AG09319 (cell line): ENCODE data around the gene ALG10B.

Source experiments
- DNase-seq: peaks from one replicate; pipeline ENCODE4 v3.0.0-alpha.2; 2010; ENCODE audit warnings: low read depth; ENCODE audit errors: extremely low read depth
- TF ChIP-seq, protein P1 (sequence below): IDR thresholded peaks from 2 replicates; pipeline ENCODE4 v1.5.1; 2011; ENCODE audit warnings: low read depth, mild to moderate bottlenecking, inconsistent platforms, low read length, moderate library complexity

ALG10B gene

DNA sequence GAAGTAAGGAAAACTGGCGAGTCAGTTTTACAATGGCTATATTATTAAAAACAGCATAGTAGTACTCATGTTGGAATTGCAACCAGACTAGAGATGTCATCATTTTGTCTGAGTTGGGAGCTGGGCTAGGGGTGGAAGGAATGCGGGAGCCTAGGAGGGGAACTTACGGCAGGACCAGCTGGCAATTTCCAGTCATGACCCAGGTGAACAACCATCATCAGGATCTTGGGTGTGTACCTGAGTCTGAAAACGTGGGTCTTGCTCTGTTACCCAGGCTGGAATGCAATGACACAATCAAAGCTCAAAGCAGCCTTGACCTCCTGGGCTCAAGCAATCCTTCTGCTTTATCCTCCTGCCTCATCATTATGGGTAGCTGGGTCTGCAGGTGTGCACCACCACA is 50.9 kb downstream of the ALG10B start:
- TF ChIP-seq, protein P1, sequence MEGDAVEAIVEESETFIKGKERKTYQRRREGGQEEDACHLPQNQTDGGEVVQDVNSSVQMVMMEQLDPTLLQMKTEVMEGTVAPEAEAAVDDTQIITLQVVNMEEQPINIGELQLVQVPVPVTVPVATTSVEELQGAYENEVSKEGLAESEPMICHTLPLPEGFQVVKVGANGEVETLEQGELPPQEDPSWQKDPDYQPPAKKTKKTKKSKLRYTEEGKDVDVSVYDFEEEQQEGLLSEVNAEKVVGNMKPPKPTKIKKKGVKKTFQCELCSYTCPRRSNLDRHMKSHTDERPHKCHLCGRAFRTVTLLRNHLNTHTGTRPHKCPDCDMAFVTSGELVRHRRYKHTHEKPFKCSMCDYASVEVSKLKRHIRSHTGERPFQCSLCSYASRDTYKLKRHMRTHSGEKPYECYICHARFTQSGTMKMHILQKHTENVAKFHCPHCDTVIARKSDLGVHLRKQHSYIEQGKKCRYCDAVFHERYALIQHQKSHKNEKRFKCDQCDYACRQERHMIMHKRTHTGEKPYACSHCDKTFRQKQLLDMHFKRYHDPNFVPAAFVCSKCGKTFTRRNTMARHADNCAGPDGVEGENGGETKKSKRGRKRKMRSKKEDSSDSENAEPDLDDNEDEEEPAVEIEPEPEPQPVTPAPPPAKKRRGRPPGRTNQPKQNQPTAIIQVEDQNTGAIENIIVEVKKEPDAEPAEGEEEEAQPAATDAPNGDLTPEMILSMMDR, result no peak
- no peak for DNase-seq

DNA sequence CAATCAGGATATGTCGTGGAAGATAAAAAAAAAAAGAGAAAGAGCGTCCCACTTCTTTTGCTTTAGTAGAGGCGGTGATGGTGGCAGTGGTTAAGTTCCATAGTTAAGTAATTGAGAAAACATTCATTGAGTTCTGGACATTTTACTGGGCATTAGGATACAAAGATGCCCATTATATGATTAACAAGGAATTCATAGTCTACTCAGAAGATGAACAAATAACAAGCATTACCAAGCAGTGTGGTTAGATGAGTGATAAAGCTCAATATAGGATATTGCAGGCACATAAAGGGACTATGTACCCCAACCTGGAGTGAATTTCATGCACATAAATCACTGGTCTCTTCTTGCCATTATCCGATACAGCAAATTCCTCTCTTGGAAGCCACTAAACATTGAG is 53.7 kb downstream of the ALG10B start:
- DNase-seq, result no peak
- TF ChIP-seq, protein P1, result no peak

DNA sequence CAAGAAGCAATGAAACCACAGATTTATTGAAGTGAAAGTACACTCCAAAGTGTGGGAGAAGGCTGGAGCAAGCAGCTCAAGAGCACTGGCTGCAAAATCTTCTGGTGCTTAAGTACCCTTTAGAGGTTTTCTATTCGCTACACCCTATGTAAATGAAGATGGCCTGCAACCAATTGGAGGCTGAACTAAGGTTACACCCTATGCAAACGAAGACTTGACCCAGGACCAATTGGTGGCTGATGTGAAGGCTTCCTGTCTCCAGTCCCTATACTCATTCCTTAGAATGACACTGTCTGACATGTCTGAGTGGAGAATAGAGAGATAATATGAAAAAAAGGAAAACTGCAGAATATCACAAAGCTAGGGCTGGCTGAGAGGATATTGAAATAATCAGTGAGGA is 57.2 kb downstream of the ALG10B start:
- no peak for DNase-seq
- TF ChIP-seq, protein P1, result no peak

DNA sequence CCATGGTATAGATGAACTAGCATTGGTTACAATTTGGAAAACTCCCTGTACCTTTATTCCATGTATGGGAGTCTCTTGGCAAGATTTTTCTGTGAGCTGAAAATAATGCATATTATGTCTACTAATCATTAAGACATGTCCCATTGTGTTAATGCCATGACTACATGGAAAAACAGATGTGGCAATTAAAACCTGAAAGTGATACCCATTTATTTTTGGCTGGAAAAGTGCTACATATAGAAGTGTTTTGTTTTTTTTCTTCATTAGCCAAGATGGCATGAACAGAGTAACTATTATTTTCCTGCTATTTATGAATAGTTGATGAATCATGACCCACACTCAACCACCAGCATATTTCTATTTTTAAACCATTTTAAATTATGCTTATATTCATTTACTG is 58.2 kb downstream of the ALG10B start:
- TF ChIP-seq, protein P1, result no peak

More for the DNA sequence above, 58.2 kb downstream of the ALG10B start:
- DNase-seq, result no peak
